Measurements from ENCODE around the gene TSNAXIP1.
"Not testable (repeated sequence)": the region's sequence is repeated elsewhere in the genome, so short reads cannot be mapped to it uniquely, and the experiment has no call there.

TSNAXIP1 gene

DNA sequence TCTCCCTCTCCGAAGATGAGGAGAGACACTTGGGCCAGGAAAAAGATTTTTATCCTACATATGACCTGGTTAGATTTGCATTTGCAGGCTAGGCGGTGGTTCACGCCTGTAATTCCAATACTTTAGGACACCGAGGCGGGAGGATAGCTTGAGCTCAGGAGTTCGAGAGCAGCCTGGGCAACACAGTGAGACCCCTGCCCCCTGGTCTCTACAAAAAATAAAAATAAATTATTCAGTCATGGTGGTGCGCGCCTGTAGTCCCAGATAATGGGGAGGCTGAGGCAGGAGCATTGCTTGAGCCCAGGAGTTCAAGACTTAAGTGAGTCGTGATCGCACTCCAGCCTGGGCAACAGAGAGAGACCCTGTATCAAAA, 27.5 kb downstream of the TSNAXIP1 start:
- no peak for TF ChIP-seq CTCF (conservative IDR thresholded peaks at IDR 0.05; ENCODE audit: low read length)
- peak overlapping the region; percentile 81 for H3K4me3 ChIP-seq (ENCODE audit: low read length)
- no peak for DNase-seq (ENCODE audit: low read depth)

- not testable (repeated sequence) for DNase-seq (ENCODE audit: low read depth); H3K4me3 ChIP-seq (ENCODE audit: low read length)
Observed at GRCh38 chr16:67837190-67837589, 30.5 kb downstream of the TSNAXIP1 start.

DNA sequence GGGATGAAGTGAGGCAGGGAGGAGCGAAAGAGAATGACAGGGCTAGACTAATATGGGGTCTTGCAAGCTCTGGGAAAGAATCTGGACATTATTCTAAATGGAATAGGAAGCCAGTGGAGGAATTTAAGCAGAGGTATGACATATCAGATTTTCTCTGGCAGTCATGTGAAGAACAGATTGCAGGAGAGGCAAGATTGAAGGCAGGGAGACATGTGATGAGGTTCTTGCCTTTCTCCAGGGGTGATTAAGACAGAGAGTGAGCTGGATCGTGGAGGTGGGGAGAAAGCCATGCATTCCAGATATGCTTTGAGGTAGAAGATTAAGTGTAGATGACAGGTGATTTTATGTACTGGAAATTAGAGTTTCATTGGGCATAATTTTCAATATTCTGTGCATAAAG, 31.1 kb downstream of the TSNAXIP1 start:
- no peak for DNase-seq (ENCODE audit: low read depth)
- no peak overlapping the region for H3K4me3 ChIP-seq (ENCODE audit: low read length)
- TF ChIP-seq CTCF (conservative IDR thresholded peaks at IDR 0.05; ENCODE audit: low read length): no peak

- no peak for DNase-seq (ENCODE audit: low read depth)
- TF ChIP-seq CTCF (conservative IDR thresholded peaks at IDR 0.05; ENCODE audit: low read length): no peak
- H3K4me3 ChIP-seq (ENCODE audit: low read length): peak overlapping the region; percentile 95
Observed at GRCh38 chr16:67841198-67841815, 34.6 kb downstream of the TSNAXIP1 start.

DNA sequence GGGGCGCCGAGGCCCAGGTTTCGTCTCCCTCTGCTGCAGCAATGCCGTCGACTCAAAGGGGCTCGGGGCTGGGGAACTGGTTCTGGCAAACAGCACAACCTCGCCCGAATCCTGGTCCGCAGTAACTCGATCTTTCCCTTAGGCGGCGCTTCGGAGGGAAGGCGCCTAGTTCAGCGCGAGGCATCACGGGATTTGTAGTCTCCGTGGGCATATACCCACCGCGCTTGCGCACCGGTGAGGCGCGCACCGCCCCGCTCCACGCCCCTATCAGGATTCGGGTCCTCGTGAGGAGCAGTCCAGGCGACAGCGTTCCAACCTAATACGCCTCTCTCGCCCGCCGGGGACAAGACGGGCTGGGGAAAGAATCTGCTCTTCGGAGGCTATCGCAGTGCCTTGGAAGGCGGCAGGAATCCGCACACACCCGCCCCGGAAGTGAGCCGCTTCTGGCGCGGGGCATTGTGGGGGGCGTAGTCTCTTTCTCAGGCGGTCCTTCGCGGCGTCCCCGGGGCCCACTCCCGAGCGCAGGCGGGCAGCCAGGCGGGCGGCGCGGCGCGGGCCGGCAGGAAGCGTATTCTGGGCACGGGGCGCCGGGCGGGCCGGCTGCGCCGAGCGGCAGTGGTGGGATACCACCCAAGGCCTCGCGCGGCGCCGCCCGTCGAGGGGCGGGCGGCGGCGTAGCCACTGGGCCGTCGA, 35.3 kb downstream of the TSNAXIP1 start, which contains the start of gene THAP11:
THAP11 (plus strand) TSS at position 505 of the 693 bp plus-strand sequence. CDS start 235 bp downstream, outside the sequence.
- peak; percentile 76 for TF ChIP-seq CTCF (conservative IDR thresholded peaks at IDR 0.05; ENCODE audit: low read length)
- peak; percentile 89 for DNase-seq (ENCODE audit: low read depth)

GRCh38 chr16:67842509-67843342, 36.0 kb downstream of the TSNAXIP1 start:
- peak; percentile 45 for DNase-seq (ENCODE audit: low read depth)
- H3K4me3 ChIP-seq (ENCODE audit: low read length): peak overlapping the region; percentile 95
- peak; percentile 43 for TF ChIP-seq CTCF (conservative IDR thresholded peaks at IDR 0.05; ENCODE audit: low read length)

More for the DNA sequence above, 35.3 kb downstream of the TSNAXIP1 start, which contains the start of gene THAP11:
- peak within 1 kb of the TSS; percentile 95 for H3K4me3 ChIP-seq (ENCODE audit: low read length)

DNA sequence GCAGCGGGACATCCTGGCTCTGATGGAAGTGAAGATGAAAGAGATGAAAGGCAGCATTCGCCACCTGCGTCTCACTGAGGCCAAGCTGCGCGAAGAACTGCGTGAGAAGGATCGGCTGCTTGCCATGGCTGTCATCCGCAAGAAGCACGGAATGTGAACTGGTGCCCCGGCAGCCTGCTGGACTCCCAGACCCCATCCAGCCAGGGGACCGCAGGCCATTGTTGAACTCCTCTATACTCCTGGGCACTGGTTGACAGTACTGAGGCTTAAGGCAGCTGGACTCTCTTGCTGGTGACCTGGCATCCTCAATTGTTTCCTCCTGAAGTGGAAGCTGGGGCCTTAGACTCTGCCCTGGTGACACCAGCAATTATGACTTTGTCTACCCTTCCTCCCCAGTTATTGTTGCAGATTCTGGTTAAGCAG, 36.7 kb downstream of the TSNAXIP1 start:
- H3K4me3 ChIP-seq (ENCODE audit: low read length): peak overlapping the region; percentile 95
- peak; percentile 41 for DNase-seq (ENCODE audit: low read depth)
- no peak for TF ChIP-seq CTCF (conservative IDR thresholded peaks at IDR 0.05; ENCODE audit: low read length)

Data from AG10803 (cell line).